Osteoblast (primary cell): Measurements from ENCODE around the gene FBXL4. TPM values are rescaled to one million over a fixed set of nuclear protein-coding genes. Genes with fewer than 3 reads are reported as not detected.

Source experiments
- DNase-seq: peaks from one replicate; pipeline ENCODE4 v3.0.0; 2011; ENCODE audit warnings: low spot score, mixed read lengths; ENCODE audit not compliant: insufficient read length; ENCODE audit errors: missing footprints
- H2AFZ ChIP-seq: 2 replicates; pipeline ENCODE4 v1.6.0; 2011; ENCODE audit warnings: mild to moderate bottlenecking, low read length
- H3K27ac ChIP-seq: 2 replicates; pipeline ENCODE4 v1.5.1; 2011; ENCODE audit warnings: mild to moderate bottlenecking, low read depth, low read length, moderate library complexity
- H3K27me3 ChIP-seq: 2 replicates; pipeline ENCODE4 v1.6.0; 2012; ENCODE audit warnings: mild to moderate bottlenecking, control low read depth, inconsistent platforms, low read length, moderate library complexity; ENCODE audit not compliant: insufficient read depth
- H3K36me3 ChIP-seq: 2 replicates; pipeline ENCODE4 v1.5.1; 2011; ENCODE audit warnings: mild to moderate bottlenecking, low read length, control low read depth, moderate library complexity; ENCODE audit not compliant: insufficient read depth
- H3K4me1 ChIP-seq: 2 replicates; pipeline ENCODE4 v1.5.1; 2011; ENCODE audit warnings: mild to moderate bottlenecking, low read length, control low read depth, moderate library complexity; ENCODE audit not compliant: insufficient read depth
- H3K4me2 ChIP-seq: 2 replicates; pipeline ENCODE4 v1.6.0; 2011; ENCODE audit warnings: mild to moderate bottlenecking, low read length; ENCODE audit not compliant: insufficient read depth
- H3K4me3 ChIP-seq: fragments of 200-600 bp; sonication (generic); 3 replicates; pipeline ENCODE4 v1.5.1; 2012; ENCODE audit warnings: mild to moderate bottlenecking, low read length, inconsistent platforms; ENCODE audit not compliant: insufficient read depth
- H3K79me2 ChIP-seq: 2 replicates; pipeline ENCODE4 v1.6.0; 2012; ENCODE audit warnings: mild to moderate bottlenecking, low read length, control low read depth, inconsistent platforms; ENCODE audit not compliant: insufficient read depth
- H3K9me3 ChIP-seq: 2 replicates; pipeline ENCODE4 v1.5.1; 2011; ENCODE audit warnings: low read depth, low read length, control low read depth
- H4K20me1 ChIP-seq: 2 replicates; pipeline ENCODE4 v1.6.0; 2012; ENCODE audit warnings: mild to moderate bottlenecking, low read length, control low read depth; ENCODE audit not compliant: insufficient read depth
- total RNA-seq: library from RNA; depleted of rRNA; stranded (reverse); fragments of >200 nt; gene quantifications from 2 replicates; pipeline ENCODE4 v1.2.3, GENCODE V29; 2012
- TF ChIP-seq, protein P1 (sequence below): IDR thresholded peaks from 2 replicates; pipeline ENCODE4 v1.5.1; 2011; ENCODE audit warnings: mild to moderate bottlenecking, low read depth, low read length, moderate library complexity; ENCODE audit errors: extremely low read depth

FBXL4 gene
- total RNA-seq, 1 donor = 18.8 TPM

DNA sequence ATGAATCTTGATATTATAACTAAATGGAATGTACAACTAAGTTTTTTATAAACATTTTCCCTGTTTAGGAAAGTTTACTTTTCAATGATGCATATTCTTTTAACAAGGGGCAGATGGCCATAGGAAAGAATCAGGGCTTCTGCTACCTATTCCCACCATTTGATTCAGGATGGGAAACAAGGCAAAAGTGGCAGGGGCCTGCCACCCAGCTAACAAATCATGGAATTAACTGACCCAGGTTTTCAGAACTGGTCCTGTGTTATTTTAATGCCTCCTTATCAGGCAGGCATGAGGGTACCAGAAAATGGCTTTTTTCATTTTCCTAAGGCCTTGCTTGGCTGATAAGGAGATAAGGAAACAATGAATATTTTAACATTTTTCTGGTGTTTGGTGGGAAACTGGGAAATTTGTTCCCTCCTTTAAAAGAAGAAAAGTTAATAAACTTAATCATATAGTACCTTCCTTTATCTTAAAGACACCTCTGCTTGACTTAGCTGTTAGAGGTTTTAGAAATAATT is 106.7 kb downstream of the FBXL4 start:
- Histone ChIP-seq H3K27me3 (peaks cover 92% of the 10 kb centered on the region), H3K9me3 (no peaks in the 10 kb centered on the region), H3K36me3 (no peaks in the 10 kb centered on the region), H3K4me3 (no peak overlapping the region), H4K20me1 (no peaks in the 10 kb centered on the region), H3K4me2 (no peak overlapping the region), H3K79me2 (no peaks in the 10 kb centered on the region), H3K27ac (no peak overlapping the region), H3K4me1 (peaks cover 6% of the 10 kb centered on the region), H2AFZ (no peak overlapping the region)
- no peak for DNase-seq
- TF ChIP-seq, protein P1, sequence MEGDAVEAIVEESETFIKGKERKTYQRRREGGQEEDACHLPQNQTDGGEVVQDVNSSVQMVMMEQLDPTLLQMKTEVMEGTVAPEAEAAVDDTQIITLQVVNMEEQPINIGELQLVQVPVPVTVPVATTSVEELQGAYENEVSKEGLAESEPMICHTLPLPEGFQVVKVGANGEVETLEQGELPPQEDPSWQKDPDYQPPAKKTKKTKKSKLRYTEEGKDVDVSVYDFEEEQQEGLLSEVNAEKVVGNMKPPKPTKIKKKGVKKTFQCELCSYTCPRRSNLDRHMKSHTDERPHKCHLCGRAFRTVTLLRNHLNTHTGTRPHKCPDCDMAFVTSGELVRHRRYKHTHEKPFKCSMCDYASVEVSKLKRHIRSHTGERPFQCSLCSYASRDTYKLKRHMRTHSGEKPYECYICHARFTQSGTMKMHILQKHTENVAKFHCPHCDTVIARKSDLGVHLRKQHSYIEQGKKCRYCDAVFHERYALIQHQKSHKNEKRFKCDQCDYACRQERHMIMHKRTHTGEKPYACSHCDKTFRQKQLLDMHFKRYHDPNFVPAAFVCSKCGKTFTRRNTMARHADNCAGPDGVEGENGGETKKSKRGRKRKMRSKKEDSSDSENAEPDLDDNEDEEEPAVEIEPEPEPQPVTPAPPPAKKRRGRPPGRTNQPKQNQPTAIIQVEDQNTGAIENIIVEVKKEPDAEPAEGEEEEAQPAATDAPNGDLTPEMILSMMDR = no peak

DNA sequence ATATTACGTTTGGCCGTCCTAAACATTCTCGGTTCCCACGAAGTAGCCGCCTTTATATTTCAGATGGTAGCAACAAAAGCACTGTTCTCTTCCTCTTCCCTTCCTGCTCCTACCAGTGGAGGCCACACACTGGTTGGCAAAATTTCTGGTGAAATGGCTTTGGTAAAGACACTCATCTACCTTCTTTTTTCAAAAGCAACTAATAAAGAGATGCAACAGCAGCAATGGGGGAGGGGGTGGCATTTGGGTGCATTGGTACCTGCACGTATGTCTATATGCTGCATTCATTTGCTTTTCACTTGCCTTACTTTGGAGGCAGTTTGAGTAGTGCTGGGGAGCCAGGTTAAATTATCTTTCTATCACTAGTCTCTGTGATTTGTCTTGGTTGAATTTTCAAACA is 107.4 kb downstream of the FBXL4 start:
- no peaks in the 10 kb centered on the region for H3K79me2 ChIP-seq
- H4K20me1 ChIP-seq = no peaks in the 10 kb centered on the region
- DNase-seq = peak; percentile 17
- H3K4me3 ChIP-seq = no peak overlapping the region
- H2AFZ ChIP-seq = no peak overlapping the region
- no peaks in the 10 kb centered on the region for H3K9me3 ChIP-seq
- H3K36me3 ChIP-seq = no peaks in the 10 kb centered on the region
- H3K4me1 ChIP-seq = peaks cover 2% of the 10 kb centered on the region
- TF ChIP-seq, protein P1 = no peak
- H3K27ac ChIP-seq = no peak overlapping the region
- H3K27me3 ChIP-seq = peaks cover 96% of the 10 kb centered on the region
- H3K4me2 ChIP-seq = no peak overlapping the region

DNA sequence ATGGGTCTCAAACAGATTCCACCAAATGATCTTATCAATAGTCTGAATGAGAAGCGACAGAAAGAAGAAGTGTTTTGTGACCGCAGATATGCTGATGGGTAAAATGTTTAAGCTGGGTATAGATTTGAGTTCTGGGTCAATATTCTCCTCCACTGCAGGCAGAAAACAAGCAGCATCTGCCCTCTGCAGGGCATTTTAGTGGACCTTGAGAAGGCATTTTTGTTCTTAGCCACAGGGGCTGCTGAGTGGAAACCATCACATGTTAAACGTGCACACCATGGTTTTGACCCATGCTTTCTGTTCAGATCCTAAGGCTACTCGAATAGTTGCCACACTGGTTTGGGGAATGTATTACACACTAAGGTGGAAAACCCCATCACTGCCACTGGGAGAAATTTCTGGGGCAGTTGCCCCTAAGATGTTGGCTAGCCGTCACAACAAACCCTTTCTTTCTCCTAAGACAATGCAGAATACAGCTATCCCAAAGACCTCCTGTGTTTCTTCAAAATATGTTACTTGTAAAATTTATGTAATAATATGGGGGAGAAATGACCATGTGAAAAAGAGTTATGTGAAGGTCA is 107.9 kb downstream of the FBXL4 start:
- H4K20me1 ChIP-seq = no peaks in the 10 kb centered on the region
- peak; percentile 73 for DNase-seq

DNA sequence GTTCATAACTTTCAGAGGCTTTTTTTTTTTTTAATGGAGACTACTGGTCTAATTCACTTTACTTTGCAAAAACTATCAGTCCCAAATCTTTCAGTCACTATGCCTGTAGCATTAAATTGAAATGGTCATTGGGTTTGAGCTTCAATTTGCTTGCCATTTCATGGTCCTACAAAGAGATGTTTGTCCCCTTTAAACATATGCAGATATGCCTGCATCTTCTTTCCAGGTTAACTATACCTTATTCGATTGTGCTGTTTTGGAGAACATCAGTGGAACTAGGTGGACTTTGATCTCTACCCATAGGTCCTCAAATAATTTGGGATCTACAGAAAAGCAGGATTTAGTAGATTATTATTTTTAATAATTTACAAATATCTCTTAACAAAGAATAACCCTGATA is 108.8 kb downstream of the FBXL4 start:
- peak; percentile 8 for DNase-seq
- no peak overlapping the region for H3K4me3 ChIP-seq
- peaks cover 88% of the 10 kb centered on the region for H3K27me3 ChIP-seq
- TF ChIP-seq, protein P1 = no peak
- H3K27ac ChIP-seq = no peak overlapping the region
- no peak overlapping the region for H3K4me2 ChIP-seq
- no peak overlapping the region for H2AFZ ChIP-seq
- H3K79me2 ChIP-seq = no peaks in the 10 kb centered on the region
- no peaks in the 10 kb centered on the region for H3K4me1 ChIP-seq
- no peaks in the 10 kb centered on the region for H4K20me1 ChIP-seq
- H3K9me3 ChIP-seq = no peaks in the 10 kb centered on the region
- H3K36me3 ChIP-seq = no peaks in the 10 kb centered on the region

More for the DNA sequence above, 107.9 kb downstream of the FBXL4 start:
- H3K27ac ChIP-seq = no peak overlapping the region
- no peaks in the 10 kb centered on the region for H3K79me2 ChIP-seq
- TF ChIP-seq, protein P1 = peak; percentile 43
- no peaks in the 10 kb centered on the region for H3K36me3 ChIP-seq
- H3K9me3 ChIP-seq = no peaks in the 10 kb centered on the region
- no peak overlapping the region for H3K4me2 ChIP-seq
- no peak overlapping the region for H3K4me3 ChIP-seq
- H2AFZ ChIP-seq = no peak overlapping the region
- no peaks in the 10 kb centered on the region for H3K4me1 ChIP-seq
- H3K27me3 ChIP-seq = peaks cover 96% of the 10 kb centered on the region
